NCI-H1417 (cell line): Measurements from ENCODE around the gene NDOR1.

Experiments used
- DNase-seq, 3 experiments: peaks; one replicate each; lab custom pipeline; 2025; lab: John Stamatoyannopoulos, UW

Gene NDOR1

GRCh38 chr9:137262909-137263285, 57.4 kb downstream of the NDOR1 start:
- DNase-seq, result no peak

DNA sequence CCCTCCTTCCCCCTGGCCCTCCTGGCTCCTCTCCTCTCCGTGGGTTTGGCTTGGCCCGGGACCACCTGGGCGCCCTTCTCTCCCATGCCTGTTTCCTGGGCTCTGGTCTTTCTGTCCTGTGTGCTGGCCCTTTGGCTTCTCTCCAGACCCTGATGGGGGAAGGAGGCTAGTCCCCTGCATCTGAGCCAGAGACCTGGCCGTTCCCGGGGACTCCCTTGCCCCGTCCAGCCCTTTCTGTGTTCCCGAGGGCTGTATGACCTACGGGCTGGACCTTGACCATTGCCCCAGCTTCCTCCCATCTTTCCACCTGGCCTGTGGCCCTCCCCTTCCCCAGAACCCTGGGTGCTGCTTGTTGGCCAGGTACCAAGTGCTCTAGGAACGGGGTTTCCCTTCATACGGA, 58.0 kb downstream of the NDOR1 start:
- no peak for DNase-seq

DNA sequence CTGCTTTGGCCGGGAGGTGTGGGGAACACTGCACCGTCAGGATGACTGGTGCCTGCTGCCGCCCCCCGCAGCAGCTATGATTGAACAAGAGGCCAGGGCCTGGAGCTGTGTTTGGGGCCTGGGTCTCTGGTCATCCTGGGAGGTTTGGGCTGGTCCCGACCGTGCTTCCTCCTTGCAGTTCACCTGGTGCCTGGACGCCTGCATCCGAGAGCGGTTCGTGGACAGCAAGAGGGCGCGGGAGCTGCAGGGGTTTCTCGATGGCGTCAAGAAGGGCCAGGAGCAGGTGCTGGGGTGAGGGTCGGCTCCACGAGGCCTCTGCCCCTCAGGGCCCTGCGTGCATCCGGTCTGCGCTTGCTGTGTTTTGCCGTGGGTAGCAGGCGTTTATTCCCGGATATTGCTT, 58.6 kb downstream of the NDOR1 start:
- no peak for DNase-seq

- DNase-seq, result no peak
Observed at GRCh38 chr9:137265496-137266161, 60.1 kb downstream of the NDOR1 start.

- no peak for DNase-seq
Observed at GRCh38 chr9:137266162-137266527, 60.6 kb downstream of the NDOR1 start.
